SHP77 (cell line): ENCODE measurements around the gene NUBPL.
"Not testable (repeated sequence)": the region's sequence is repeated elsewhere in the genome, so short reads cannot be mapped to it uniquely, and the experiment has no call there.

ENCODE experiments used
- DNase-seq, 2 experiments: peaks; one replicate each; lab custom pipeline; 2025; lab: John Stamatoyannopoulos, UW

The NUBPL gene

GRCh38 chr14:31811693-31812628 lies 250.8 kb downstream of the NUBPL start:
- DNase-seq = not testable (repeated sequence)

DNA sequence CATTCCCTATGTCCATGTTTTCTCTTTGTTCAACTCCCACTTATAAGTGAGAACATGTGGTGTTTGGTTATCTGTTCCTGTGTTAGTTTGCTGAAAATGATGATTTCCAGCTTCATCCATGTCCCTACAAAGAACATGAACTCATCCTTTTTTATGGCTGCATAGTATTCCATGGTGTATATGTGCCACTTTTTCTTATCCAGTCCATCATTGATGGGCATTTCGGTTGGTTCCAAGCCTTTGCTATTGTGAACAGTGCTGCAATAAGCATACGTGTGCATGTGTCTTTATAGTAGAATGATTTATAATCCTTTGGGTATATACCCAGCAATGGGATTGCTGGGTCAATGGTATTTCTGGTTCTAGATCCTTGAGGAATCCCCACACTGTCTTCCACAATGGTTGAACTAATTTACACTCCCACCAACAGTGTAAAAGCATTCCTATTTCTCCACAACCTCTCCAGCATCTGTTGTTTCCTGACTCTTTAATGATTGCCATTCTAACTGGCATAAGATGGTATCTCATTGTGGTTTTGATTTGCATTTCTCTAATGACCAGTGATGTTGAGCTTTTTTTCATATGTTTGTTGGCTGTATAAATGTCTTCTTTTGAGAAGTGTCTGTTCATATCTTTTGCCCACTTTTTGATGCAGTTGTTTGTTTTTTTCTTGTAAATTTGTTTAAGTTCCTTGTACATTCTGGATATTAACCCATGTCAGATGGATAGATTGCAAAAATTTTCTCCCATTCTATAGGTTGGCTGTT lies 252.7 kb downstream of the NUBPL start:
- not testable (repeated sequence) for DNase-seq

GRCh38 chr14:31819281-31819680 lies 258.1 kb downstream of the NUBPL start:
- no peak for DNase-seq

GRCh38 chr14:31825459-31825858 lies 264.3 kb downstream of the NUBPL start:
- no peak for DNase-seq

- peak in 1 of 2 experiments; percentile 14 for DNase-seq
These were observed 266.1 kb downstream of the NUBPL start for GRCh38 chr14:31827325-31827724.

- DNase-seq = no peak
These were observed 268.0 kb downstream of the NUBPL start for GRCh38 chr14:31828946-31829868.

- DNase-seq = peak; percentile 41 to 44
These were observed 273.4 kb downstream of the NUBPL start for GRCh38 chr14:31834616-31835015.

GRCh38 chr14:31835049-31835448 lies 273.8 kb downstream of the NUBPL start:
- DNase-seq = no peak

DNA sequence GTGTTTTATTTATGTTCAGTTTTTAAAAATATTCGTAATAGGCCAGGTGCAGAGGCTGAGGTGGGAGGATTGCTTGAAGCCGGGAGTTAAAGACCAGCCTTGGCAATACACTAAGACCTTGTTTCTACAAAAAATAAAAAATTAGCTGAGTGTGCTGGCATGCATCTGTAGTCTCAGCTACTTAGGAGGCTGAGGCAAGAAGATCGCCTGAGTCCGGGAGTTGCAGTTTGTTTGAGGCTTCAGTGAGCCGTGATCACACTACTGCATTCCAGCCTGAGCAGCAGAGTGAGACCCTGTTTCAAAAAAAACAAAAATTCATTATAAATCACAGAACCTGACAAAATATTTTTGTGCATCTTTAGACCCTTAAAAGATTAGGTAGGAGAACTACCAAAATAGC lies 275.8 kb downstream of the NUBPL start:
- no peak for DNase-seq

- DNase-seq = peak in 1 of 2 experiments; percentile 4
These were observed 281.7 kb downstream of the NUBPL start for GRCh38 chr14:31842899-31843298.

DNA sequence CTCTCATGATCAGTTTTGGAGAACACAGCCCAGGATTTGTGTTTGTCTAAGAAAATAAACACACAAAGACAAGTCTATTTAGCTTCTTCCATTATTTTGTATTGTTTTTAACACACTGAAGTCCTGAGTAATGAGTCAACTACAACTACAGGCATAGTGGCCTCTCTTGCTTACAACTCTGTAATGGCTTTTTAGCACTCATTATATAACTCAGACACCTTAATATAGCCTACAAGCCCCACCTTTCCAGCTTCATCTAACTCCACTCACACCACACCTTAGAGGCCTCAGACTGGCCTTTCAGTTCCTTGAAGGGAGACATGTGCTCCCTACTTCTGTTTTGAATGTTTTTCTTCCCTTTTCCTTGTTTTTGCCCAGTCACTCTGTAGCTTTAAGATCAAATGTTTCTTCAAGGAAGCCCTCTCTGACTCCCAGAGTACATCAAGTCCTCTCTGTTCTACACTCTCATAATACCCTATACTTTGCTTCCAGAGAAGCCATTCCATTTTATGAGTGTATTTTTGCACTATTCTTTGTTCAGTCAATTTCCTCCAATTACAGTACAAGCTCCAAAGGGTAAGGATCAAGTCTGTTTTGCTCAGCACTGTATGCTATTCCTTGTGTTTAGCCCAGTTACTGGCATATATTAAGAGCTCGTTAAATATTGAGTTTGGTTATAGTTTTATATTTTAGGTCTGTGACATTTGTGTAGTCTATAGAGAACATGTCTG lies 282.3 kb downstream of the NUBPL start:
- DNase-seq = no peak

- no peak for DNase-seq
These were observed 293.4 kb downstream of the NUBPL start for GRCh38 chr14:31854508-31855075.

- no peak for DNase-seq
These were observed 294.1 kb downstream of the NUBPL start for GRCh38 chr14:31855262-31855661.

GRCh38 chr14:31856003-31856402 lies 294.8 kb downstream of the NUBPL start:
- DNase-seq = not testable (repeated sequence)

DNA sequence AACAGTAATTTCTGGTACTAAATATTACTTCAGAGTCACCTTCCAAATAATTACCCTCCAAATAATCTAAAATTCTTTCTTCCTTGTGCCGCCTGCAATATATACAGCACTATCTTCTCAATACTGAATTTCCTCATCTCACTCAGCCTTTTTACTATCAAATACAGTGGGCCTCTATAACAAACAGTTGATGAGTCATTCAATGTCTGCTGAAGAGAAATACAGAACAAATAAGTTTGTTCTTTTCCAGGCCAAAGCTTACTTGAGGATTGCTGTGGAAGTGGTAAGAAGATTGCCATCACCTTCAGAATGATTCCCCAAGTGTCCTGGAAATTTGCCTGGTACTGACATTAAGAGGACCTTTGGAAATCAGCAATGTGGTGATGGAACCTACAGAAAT lies 297.7 kb downstream of the NUBPL start:
- DNase-seq = no peak

- DNase-seq = no peak
These were observed 304.0 kb downstream of the NUBPL start for GRCh38 chr14:31864937-31865855.

- DNase-seq = no peak
These were observed 306.4 kb downstream of the NUBPL start for GRCh38 chr14:31867570-31867969.

DNA sequence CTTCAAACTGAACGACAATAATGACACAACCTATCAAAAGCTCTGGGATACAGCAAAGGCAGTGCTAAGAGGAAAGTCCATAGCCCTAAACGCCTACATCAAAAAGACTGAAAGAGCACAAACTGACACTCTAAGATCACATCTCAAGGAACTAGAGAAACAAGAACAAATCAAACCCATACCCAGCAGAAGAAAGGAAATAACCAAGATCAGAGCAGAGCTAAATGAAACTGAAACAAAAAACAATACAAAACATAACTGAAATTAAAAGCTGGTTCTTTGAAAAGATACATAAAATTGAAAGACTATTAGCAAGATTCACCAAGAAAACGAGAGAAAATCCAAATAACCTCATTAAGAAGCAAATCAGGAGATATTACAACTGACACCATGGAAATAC lies 306.9 kb downstream of the NUBPL start:
- not testable (repeated sequence) for DNase-seq

GRCh38 chr14:31876741-31877140 lies 315.5 kb downstream of the NUBPL start:
- no peak for DNase-seq
